K562 (cell line): ENCODE data around the gene JMY.

Source experiments
- CBFB ChIP-seq: sonication (generic); formaldehyde crosslinking; IDR thresholded peaks from 2 replicates; pipeline ENCODE4 v1.4.0; 2020; ENCODE audit warnings: mild to moderate bottlenecking, missing genetic modification reagents
- CBX5 ChIP-seq: IDR thresholded peaks from 2 replicates; pipeline ENCODE4 v1.6.1; 2014; ENCODE audit warnings: low read depth, borderline replicate concordance
- CTCF ChIP-seq, 3 experiments: IDR thresholded peaks in 2 of 3; conservative IDR thresholded peaks in 1 of 3; 2 replicates each; pipeline ENCODE4 v1.5.1; 2011 to 2012; ENCODE audit warnings: low read length in 3 of 3, mild to moderate bottlenecking in 3 of 3, control low read depth in 2 of 3, improper control_type of control experiment in 1 of 3, inconsistent platforms in 1 of 3, low read depth in 1 of 3, mixed read lengths in 1 of 3, moderate library complexity in 1 of 3; ENCODE audit not compliant: insufficient read depth in 2 of 3
- GABPA ChIP-seq: fragments of 200-800 bp; sonication (Bioruptor generic); conservative IDR thresholded peaks from 2 replicates; pipeline ENCODE4 v1.6.1; 2016; ENCODE audit warnings: low read depth, missing genetic modification characterization, missing compliant biosample characterization
- HNRNPL ChIP-seq: fragments of 200-400 bp; formaldehyde crosslinking; IDR thresholded peaks from 2 replicates; pipeline ENCODE4 v1.6.1; 2017; ENCODE audit warnings: low read depth, mild to moderate bottlenecking, low read length
- MBD2 ChIP-seq: sonication (generic); IDR thresholded peaks from 2 replicates; pipeline ENCODE4 v1.6.1; 2016; ENCODE audit warnings: low read depth, borderline replicate concordance
- MITF ChIP-seq: IDR thresholded peaks from 2 replicates; pipeline ENCODE4 v1.6.1; 2014; ENCODE audit warnings: antibody characterized with exemption
- POLR2AphosphoS5 ChIP-seq: IDR thresholded peaks from 2 replicates; pipeline ENCODE4 v1.6.1; 2011; ENCODE audit warnings: mild to moderate bottlenecking, low read depth, low read length, moderate library complexity; ENCODE audit not compliant: control insufficient read depth, insufficient read depth
- STAT5A ChIP-seq: IDR thresholded peaks from 2 replicates; pipeline ENCODE4 v1.6.1; 2012; ENCODE audit warnings: low read length, inconsistent platforms, borderline replicate concordance
- TAF1 ChIP-seq: IDR thresholded peaks from 2 replicates; pipeline ENCODE4 v1.6.1; 2011; ENCODE audit warnings: mild to moderate bottlenecking, low read length, moderate library complexity; ENCODE audit not compliant: insufficient read depth, control insufficient read depth, severe bottlenecking; ENCODE audit errors: extremely low read depth
- ZBTB49 ChIP-seq: sonication (generic); formaldehyde crosslinking; IDR thresholded peaks from 2 replicates; pipeline ENCODE4 v1.8.0; 2022; ENCODE audit warnings: missing genetic modification reagents, mild to moderate bottlenecking, borderline replicate concordance
- ZNF143 ChIP-seq: sonication (generic); formaldehyde crosslinking; IDR thresholded peaks from 2 replicates; pipeline ENCODE4 v1.9.0; 2022; ENCODE audit warnings: mild to moderate bottlenecking, missing genetic modification reagents
- ZNF644 ChIP-seq: fragments of 200-800 bp; sonication (Bioruptor generic); IDR thresholded peaks from 2 replicates; pipeline ENCODE4 v1.6.1; 2016; ENCODE audit warnings: low read depth, missing genetic modification characterization, missing compliant biosample characterization

- TF ChIP-seq POLR2AphosphoS5 (no peak), CTCF (IDR thresholded peaks at IDR 0.05 in 2 of 3, conservative IDR thresholded peaks at IDR 0.05 in 1 of 3; ENCODE audit: insufficient read depth in 2 of 3, low read depth in 1 of 3, low read length in 3 of 3) (no peak), ZNF143 (CRISPR knock-in tag) (no peak), HNRNPL (no peak), ZNF644 (tag) (no peak), ZBTB49 (CRISPR knock-in tag) (no peak), GABPA (tag) (no peak), CBFB (CRISPR knock-in tag) (no peak), MITF (no peak), TAF1 (no peak), CBX5 (no peak), MBD2 (no peak), STAT5A (no peak)
Measured at GRCh38 chr5:79284846-79285245, 48.9 kb downstream of the JMY start.
